ENCODE results near the gene ZNF654. TPM values are rescaled to one million over a fixed set of nuclear protein-coding genes. Genes with fewer than 3 reads are reported as not detected.

Gene ZNF654
- total RNA-seq, 1 donor from 2014 or later, result 30.3 TPM

Other genes starting within 250 kb of the ZNF654 start
- gene CGGBP1, start 250 bp upstream of the ZNF654 start, total RNA-seq, result 62.9 TPM
- 28.9 TPM for gene C3orf38, start 90.7 kb downstream of the ZNF654 start, total RNA-seq

Data from skin of body (tissue), 1 donor.